GM18498 (cell line): ENCODE results near the gene SYT5.
"Not testable (repeated sequence)": the region's sequence is repeated elsewhere in the genome, so short reads cannot be mapped to it uniquely, and the experiment has no call there.

Experiments used
- ATAC-seq: cut with Tn5 transposase; IDR thresholded peaks from one replicate; pipeline ENCODE4 v1.9.1; 2021; ENCODE audit warnings: mild to moderate bottlenecking, moderate library complexity; ENCODE audit not compliant: unreplicated experiment

Gene SYT5

DNA sequence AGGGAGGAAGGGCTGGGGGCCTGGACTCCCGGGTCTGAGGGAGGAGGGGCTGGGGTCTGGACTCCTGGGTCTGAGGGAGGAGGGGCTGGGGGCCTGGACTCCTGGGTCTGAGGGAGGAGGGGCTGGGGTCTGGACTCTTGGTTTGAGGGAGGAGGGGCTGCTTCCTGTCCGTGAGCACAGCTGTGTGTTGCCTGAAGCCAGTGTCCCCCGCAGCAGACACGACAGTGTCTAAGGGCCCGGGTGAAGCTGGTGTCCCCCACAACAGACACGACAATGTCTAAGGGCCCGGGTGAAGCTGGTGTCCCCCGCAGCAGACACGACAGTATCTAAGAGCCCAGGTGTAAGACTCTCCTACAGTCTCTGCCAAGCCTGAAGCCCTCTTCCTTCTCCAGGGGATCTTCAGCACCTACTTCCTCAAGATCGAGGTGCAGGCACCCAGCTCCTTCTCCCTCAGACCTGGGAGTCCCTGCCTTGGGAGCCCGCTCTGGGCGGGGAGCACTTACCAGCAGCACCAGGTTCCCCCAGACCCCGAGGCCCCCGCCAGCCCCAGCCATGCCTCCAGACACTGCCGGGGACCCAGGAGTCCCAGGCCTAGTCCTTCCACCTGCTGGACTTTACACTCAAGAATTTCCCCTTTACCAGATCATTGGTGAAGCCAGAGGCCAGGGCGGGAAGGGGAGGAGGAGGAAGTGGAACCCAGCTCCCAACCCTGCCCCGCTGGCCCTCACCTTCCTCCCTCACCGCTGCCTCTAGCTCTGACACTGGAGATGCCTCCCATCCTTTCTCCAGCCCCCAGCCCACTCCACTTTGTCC lies 29.0 kb upstream of the SYT5 start, which contains the start of gene PTPRH:
TSS of gene PTPRH (minus strand) at position 622 of the 813 bp plus-strand sequence. CDS start at position 554, 68 bp downstream.
- ATAC-seq, result no peak

DNA sequence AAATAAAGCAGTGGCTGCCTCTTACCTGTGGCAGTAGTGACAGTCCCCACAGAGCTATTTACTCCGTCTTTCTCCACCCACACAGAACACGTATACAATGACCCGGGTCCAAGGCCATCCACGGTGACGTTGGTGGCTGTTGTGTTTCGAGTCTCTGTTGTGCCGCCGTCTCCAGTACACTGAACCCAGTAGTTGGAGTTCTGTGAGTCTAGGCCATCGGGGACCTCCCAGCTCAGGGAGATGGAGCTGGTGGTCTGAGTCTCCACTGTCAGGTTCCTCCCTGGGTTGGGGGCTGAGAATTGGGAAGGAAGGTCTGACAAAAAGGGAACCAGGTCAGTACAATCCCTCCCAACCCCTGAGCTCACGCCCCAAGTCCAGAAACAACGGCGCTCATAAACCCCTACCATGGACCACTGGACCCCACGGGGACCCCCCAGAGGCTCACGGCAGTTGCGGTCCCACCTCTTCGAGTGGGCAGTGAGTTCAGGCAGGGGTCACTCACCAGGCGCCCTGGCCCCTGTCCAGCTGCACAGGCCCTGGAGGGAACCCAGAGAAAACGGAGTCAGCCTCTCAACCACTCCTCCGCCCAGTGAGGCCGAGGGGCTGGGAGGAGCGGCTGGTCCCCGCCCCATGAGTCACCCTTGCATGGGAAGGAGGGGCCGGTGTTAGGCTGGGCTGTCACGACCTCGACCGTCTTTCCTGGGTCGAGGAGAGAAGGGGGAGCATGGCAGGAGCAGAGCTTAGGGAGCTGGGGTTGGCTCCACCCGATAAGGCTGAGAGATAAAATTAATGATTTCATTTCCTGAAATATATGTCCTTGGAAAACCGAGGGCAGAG lies 26.8 kb upstream of the SYT5 start:
- ATAC-seq, result no peak

DNA sequence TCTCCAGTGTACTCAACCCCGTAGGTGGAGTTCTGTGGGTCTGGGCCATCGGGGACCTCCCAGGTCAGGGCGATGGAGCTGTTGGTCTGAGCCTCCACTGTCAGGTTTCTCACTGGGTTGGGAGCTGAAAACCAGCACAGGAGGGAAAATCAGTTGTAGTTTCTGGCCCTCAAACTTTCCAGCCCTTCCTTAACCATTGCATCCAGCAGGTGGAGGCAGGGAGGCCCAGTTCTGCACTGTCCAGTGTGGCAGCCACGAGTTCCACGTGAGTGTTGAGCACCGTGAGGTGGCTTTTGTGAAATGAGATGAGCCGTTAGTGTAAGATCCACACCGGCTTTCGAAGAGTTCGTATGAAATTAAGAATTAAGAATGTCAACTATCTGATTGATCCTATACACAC lies 22.1 kb upstream of the SYT5 start:
- ATAC-seq, result not testable (repeated sequence)

DNA sequence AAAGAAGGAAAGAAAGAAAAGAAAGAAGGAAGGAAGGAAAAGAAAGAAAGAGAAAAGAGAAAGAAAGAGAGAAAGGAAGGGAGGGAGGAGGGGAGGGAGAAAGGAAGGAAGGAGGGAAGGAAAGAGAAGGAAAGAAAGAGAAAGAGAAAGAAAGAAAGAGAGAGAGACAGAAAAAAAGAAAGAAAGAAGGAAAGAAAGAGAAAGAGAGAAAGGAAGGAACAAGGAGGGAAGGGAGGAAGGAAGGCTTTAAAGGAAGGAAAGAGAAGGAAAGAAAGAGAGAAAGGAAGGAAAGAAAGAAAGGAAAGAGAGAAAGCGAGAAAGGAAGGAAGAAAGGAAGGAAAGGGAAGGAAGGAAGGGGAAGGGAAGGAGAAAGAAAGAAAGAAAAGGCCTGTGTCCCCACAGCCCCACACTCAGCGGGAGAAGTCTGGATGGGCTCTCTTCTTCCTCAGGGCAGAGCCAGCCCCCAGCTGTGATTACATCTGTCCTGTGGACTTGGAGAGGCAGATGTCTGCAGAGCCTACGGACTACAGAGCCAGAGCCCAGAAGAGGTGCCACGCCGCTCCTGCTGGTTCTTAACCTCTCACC lies 19.6 kb upstream of the SYT5 start:
- no peak for ATAC-seq

DNA sequence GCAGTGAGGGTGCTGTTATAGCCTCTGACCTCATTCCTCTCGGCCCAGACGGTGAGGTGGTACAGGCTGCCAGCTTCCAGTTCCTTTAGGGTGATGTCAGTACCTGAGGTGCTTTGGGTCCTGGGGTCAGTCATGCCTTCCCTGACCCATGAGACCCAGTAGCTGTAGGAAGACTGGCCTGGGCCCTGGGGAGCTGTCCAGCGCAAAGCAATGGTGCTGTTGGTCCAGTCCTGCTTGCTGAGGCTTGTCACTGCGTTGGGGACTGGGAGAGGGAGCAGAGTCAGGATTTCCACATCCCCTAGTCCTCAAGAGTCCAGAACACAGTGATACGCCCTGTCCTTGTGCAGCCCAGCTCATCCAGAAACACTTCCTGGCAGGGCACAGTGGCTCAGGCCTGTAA lies 18.6 kb upstream of the SYT5 start:
- no peak for ATAC-seq

DNA sequence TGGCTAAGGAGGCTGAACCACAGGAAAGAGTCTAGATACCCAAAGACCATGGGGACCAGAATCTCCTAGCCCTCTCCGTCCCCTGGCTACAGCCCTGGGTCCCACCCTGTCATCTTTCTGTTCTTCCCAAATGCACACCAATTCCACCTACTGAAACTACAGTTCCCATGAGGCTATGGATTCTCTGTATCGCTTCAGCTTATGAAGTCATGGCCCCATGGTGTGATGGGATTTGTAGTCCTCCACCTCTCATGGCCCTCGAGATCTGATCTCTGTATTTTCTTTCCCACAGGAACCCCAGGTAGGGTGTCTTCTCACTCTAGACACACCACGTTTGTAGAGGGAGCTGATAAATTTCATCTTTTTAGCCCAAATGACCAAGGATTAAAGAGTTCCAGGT lies 17.4 kb upstream of the SYT5 start:
- no peak for ATAC-seq

DNA sequence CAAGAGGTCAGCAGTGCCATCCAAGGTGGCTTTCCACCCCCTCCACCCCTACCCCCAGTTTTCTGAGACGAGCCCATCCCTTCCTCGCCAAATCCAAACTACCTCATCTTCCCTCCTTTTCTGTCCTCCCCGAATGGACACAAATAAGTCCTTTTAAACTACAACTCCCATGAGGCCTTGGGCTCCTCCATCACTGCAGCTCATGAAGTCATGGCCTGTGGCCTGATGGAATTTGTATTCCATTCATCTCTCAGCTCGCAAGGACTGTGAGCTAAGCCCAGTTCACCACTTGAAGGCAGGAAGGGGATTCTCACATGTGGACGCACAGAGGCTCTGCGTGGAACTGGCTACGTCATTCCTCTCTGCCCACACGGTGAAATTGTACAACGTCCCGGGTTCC lies 16.7 kb upstream of the SYT5 start:
- ATAC-seq, result no peak

DNA sequence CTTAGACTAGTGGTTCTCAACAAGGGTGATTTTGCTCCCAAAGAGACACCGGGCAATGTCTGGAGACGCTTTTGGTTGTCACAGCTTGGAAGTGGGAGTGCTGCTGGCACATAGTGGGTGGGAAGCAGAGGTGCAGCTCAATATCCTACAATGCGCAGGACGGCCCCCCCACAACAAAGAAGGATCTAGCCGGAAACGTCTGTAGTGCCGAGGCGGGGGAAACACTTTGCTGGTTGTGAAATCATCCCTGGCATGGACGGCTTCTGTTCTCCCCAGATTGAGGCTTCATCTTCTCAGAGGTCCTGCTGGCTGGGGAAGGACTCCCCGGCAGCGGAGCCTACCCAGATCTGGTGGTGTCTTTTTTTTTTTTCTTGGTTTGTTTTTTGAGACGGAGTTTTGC lies 13.4 kb upstream of the SYT5 start:
- ATAC-seq, result no peak

DNA sequence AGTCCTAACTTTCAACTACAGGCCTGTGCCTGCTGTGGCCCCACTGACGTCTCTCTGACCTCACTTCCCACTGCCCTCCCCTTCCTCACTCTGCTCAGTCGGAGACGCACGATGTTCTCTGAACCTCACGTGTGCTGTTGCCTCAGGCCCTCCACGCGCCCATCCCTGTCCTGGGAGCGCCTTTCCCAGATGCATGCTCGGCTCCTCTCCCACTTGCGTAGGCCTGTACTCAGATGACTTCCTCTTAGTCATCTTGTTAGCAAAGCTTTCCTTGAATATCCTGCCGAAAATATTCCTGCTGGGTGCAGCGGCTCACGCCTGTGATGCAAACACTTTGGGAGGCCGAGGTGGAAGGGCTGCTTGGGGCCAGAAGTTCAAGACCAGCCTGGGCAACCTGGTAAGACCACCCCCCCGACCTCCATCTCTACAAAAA lies 9.3 kb upstream of the SYT5 start:
- ATAC-seq, result no peak

DNA sequence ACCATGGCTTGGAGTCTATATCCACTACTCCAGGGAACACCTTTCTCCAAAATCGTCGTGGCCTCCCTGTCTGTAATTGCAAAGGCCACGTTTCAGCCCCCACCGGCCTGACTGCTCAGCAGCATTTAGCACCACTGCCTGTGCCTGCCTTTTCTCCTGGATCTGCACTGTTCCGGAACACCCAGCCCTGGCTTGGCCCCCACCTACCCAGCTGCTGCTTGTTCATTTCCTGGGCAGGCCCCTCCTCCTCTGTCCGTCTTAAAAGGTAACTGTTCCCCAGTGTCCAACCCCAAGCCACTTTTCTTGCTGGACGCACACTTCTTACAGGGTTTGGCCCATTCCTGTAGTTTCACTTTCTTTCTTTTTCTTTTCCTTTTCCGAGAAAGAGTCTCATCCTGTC lies 8.5 kb upstream of the SYT5 start:
- no peak for ATAC-seq

DNA sequence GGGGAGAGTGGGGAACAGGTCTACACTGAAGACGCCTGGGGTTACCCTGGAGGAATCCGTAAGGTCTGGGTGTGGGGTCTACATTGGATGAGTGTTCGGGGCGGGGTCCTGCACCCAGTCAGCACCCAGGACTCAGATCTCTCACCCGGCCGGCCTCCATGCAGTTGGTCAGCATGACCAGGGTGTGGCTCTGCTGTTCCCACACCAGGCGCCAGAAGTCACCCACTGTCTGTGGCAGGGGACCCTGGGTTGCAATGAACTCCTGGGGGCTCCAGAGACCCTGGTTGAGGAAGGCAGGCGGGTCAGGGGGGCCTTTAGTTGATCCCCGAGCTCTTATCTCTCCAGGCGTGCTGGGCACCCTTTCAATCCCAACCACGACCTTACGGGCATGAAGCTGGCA lies 6.0 kb upstream of the SYT5 start:
- no peak for ATAC-seq

DNA sequence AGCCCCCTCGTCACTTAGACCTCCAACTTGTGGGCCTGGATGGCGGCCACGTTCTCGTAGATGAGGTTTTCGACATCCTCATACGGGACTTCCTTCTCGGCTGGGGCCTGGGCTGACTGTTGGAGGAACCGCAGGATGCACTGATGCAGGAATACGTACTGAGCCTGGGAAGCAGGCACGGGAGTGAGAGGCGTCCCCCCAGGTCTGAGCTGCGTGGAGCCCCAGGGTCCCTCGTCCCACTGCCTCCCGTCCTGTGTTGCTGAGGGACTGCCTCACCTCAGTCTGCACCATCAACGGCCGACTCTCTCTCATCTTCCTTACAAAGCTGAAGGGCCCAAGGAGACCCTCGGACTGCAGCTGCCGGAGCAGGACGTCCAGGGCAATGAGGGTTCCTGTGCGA lies 1.7 kb upstream of the SYT5 start:
- ATAC-seq, result no peak

DNA sequence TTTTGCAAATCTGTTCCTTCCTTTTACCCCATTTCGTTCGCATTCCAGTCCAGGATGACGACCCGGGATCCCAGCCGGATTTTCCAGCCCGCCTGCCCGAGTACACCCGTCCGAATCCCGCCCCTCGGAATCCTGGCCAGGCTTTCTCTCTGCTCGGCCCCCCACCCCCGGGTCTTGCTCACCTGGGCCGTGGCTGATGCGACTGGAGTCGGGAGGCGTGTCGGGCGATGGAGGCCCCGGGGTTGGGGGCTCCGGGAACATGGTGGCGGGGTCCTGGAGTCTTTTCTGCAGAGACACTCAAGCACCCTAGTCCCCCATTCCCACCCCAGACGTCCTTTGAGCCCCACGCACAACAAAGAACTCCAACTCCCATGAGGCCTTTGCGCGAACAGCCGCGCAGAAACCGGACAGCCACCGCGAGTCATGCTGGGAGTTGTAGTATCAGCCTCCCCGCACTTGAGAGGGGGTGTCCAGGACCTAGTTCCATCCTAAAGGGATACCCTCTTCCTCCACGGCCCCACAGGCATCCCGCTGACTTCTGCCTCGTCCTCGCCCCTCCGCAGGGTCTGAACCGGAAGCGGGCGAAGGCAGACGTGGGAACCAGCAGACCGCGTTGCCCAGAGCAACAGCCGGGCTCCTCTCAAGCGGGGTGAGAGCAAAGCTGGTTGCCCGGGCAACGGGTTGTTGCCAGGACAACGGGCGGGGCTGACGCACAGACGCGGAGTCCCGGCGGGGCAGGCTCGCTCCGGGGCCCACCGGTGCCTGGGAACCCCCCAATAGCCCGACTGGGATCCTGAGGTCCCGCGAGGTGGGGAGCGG lies 1.1 kb downstream of the SYT5 start:
- peak; percentile 85 for ATAC-seq

DNA sequence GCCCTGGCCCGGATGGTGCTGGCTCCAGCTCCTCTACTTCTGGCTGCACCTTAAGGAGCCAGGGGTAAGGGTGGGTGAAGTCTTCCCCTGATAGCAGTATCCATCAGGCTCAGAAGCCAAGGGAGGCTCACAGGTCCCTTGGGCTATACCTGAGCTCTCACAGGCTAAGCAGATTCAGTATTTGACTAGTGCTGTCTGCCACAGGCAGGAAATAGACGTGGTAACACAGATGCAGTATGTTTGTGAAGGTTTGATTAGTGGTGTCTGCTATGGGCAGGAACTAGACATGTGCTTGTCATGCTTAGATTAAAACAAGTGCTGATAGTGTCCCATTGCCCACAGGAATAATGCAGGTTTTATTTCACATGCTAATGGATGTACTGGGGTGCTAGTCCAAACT lies 4.0 kb downstream of the SYT5 start:
- ATAC-seq, result no peak

DNA sequence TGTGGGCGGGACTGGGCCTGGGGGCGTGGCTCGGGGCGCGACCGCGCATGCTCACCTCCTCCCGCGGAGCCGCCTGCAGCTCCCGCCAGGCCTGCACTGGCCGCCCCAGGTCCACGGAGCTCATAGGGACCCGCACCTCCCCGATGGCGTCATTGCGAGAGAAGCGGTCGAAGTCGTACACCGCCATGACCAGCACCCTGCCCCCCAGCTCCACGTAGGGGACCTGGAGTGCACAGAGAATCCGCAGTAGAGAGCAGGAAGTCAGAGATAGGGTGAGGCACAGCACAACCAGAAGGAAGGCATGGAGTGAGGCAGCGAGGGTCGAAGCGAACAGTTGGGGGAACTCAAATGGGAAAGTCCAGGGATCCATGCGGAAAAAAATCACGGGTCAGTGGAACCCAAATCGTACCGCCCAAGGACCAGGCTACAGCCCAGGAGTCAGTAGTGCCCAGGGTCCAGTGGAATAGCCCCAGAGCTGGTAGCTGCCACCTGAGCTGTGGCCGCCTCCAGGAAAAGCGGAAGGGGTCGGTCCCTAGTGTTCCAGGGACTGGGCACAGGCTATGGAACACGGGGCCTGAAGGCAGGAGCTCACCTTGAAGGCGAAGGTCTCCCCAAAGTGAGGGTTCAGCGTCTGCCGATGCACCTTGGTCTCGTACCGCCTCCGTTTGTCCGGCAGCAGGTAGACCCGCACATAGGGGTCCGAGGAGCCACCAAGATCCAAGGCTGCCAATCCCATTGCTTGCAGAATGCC lies 4.8 kb downstream of the SYT5 start:
- no peak for ATAC-seq

DNA sequence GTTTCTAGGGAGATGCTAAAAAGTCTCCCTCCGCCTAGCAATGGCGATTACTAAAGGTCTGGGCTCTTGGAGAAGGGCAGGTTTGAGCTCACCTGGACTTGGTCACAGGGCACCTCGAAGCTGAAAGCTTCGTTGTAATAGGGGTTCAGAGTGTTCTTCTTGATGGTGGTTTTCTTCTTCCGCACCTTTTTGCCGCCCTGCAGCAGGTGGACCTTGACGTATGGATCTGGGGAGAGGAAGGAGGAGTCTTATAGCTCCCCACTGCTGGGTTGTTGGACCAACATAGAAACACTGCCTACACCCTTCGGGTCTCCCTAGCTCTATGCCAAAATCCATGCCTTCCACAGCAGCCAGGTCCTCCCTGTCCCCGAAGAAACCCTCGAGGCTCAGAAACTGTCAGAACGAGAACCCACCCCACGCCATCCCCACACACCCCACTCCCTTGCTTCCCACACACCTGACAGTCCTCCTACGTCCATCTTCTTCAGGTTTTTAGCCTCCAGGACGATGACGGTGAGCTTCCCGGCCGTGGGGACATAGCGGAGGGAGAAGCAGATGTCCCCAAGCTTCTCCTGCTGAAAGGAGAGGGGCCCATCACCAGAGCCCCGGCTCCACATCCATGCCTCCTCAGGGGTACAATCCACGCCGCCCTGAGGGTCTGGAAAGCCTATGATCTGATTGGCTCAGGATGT lies 5.5 kb downstream of the SYT5 start:
- ATAC-seq, result no peak

DNA sequence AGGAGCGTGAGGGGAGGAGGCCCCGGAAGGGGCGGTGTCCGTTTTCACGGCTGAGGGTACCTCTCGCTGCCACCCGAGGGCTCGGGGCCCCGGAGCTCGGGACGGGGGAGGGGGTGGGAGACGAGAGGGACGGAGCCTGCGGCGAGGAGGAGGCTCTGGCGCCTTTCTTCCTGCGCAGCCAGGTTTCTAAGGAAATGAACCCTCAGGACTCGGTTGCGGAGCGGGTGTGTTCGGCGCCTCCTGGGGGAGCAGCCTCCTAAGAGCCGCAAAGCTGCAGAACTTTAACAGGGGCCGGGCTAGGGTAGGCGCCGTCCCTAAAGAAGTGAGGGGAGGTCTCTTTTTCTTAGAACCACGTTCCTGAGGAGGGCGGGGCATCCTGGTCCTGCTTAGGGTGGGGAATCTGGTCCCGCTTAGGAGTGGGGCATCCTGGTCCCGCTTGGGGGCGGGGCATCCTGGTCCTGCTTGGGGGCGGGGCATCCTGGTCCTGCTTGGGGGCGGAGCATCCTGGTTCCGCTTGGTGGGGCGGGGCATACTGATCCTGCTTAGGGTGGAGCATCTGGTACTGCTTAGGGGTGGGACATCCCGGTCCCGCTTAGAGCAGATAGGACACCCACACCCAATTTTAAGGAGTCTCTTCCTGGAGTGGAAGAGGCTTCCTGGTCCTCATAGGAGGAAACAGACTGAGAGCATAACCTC lies 6.2 kb downstream of the SYT5 start:
- no peak for ATAC-seq

DNA sequence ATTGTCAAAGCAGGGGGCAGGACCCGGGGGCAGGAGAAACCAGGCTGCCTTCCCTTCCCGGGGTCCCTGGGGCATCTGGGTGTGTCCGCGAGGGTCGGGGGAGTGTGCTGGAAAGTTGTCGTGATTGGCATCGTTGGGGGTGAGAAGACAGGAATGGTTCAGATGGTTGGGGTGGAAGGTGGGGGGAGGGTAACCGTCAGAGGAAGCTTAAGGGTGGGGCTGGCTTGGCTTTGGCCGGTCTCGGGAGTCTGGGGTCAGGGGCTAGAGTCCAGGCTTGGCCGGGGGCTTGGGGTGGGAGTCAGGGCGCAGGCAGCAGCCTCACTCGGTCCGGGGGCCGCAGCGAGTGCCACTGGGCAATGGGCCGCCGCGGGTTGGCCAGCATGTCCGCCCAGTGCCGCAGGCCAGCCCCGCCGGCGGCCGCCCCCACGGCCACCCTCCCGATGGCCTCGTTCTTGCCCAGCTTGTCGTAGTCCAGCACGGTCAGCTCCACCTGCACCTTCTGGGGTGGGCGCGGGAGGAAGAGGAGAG lies 6.8 kb downstream of the SYT5 start:
- ATAC-seq, result no peak

DNA sequence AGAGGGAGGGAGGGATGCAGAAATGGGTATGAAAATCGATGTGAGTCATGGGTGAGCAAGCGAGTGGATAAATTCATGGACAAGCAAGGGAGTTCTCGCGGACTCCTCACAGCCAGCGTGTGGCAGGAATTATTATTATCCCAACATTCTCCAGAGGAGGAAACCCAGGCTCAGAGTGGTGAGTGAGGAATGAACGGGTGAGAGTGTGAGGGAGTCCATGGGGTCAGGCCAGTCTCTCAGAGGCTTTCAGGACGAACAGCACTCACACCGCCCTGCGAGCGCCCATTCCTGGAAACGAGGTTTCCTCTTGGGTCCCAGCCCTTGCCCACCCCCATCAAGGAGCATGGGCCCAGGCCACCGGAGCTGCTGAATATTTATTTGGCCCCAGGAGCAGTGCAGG lies 7.3 kb downstream of the SYT5 start:
- ATAC-seq, result no peak
